GM12892 (cell line): ENCODE results near the gene DHX58.

Experiments used
- DNase-seq: peaks from one replicate; pipeline ENCODE4 v3.0.0; 2011; ENCODE audit not compliant: insufficient read length
- FAIRE-seq: peaks from 2 replicates; lab custom pipeline; 2011; peaks lifted over from hg19 to GRCh38; lab: Jason Lieb, UNC
- POLR2A ChIP-seq: IDR thresholded peaks from 2 replicates; pipeline ENCODE4 v1.6.1; 2011; ENCODE audit warnings: low read depth, low read length, control low read depth
- POLR2AphosphoS5 ChIP-seq: IDR thresholded peaks from 2 replicates; pipeline ENCODE4 v1.6.1; 2011; ENCODE audit warnings: low read depth, low read length, control low read depth
- TAF1 ChIP-seq: IDR thresholded peaks from 2 replicates; pipeline ENCODE4 v1.6.1; 2011; ENCODE audit warnings: low read depth, mild to moderate bottlenecking, control low read depth, low read length, borderline replicate concordance

The DHX58 gene

GRCh38 chr17:42126836-42127235 is 14.3 kb upstream of the DHX58 start:
- DNase-seq (no peak), FAIRE-seq (no peak)
- TF ChIP-seq POLR2AphosphoS5: no peak
- TF ChIP-seq POLR2A: no peak
- TF ChIP-seq TAF1: no peak

GRCh38 chr17:42125565-42125964 is 13.1 kb upstream of the DHX58 start:
- FAIRE-seq (no peak), DNase-seq (no peak)
- TF ChIP-seq TAF1: no peak

- no peak for FAIRE-seq
- DNase-seq: no peak
- TF ChIP-seq TAF1 (no peak), POLR2AphosphoS5 (no peak), POLR2A (no peak; the same call in 1 of the 2 replicates)
These were observed 11.7 kb upstream of the DHX58 start for GRCh38 chr17:42124256-42124655.

GRCh38 chr17:42122371-42123303 is 10.1 kb upstream of the DHX58 start, which contains the start of gene HSPB9:
Gene HSPB9 (plus strand): TSS chr17:42122804. CDS start chr17:42122851, 47 bp downstream.
- FAIRE-seq (no peak), DNase-seq (no peak)
- TF ChIP-seq TAF1: no peak
- TF ChIP-seq POLR2A: no peak
- TF ChIP-seq POLR2AphosphoS5: no peak

GRCh38 chr17:42120770-42121769 is 8.6 kb upstream of the DHX58 start, which contains the start of gene KAT2A:
Gene KAT2A (minus strand): TSS chr17:42121367. CDS start chr17:42121304, 63 bp downstream.
- DNase-seq (peak; percentile 98), FAIRE-seq (peak; percentile 99)
- TF ChIP-seq TAF1: no peak
- TF ChIP-seq POLR2AphosphoS5: peak; percentile 82
- peak; percentile 80; the same call in 1 of the 2 replicates for TF ChIP-seq POLR2A

- no peak for TF ChIP-seq TAF1
- no peak for TF ChIP-seq POLR2A
- TF ChIP-seq POLR2AphosphoS5: no peak
- DNase-seq: no peak
- peak; percentile 87 for FAIRE-seq
These were observed 7.8 kb upstream of the DHX58 start for GRCh38 chr17:42120161-42120769.

- TF ChIP-seq TAF1 (no peak), POLR2AphosphoS5 (no peak), POLR2A (no peak)
- FAIRE-seq (no peak), DNase-seq (no peak)
These were observed 6.8 kb upstream of the DHX58 start for GRCh38 chr17:42119301-42119700.

- FAIRE-seq: peak; percentile 73
These were observed 6.0 kb upstream of the DHX58 start for GRCh38 chr17:42118545-42118944.

GRCh38 chr17:42118126-42118510 is 5.6 kb upstream of the DHX58 start:
- TF ChIP-seq POLR2AphosphoS5 (no peak), POLR2A (no peak), TAF1 (no peak)
- FAIRE-seq: no peak
- no peak for DNase-seq

More at GRCh38 chr17:42118545-42118944, 6.0 kb upstream of the DHX58 start:
- no peak for DNase-seq
- TF ChIP-seq TAF1 (no peak), POLR2AphosphoS5 (no peak), POLR2A (no peak)

GRCh38 chr17:42117397-42118125 is 5.0 kb upstream of the DHX58 start:
- FAIRE-seq (no peak), DNase-seq (no peak)
- TF ChIP-seq POLR2A (no peak), POLR2AphosphoS5 (no peak), TAF1 (no peak)
